Fibroblast of the conjunctiva (primary cell): ENCODE measurements around the gene SEL1L2.

Source experiments
- DNase-seq: peaks from one replicate; pipeline ENCODE4 v3.0.0-alpha.2; 2010; ENCODE audit warnings: low read depth

The SEL1L2 gene

DNA sequence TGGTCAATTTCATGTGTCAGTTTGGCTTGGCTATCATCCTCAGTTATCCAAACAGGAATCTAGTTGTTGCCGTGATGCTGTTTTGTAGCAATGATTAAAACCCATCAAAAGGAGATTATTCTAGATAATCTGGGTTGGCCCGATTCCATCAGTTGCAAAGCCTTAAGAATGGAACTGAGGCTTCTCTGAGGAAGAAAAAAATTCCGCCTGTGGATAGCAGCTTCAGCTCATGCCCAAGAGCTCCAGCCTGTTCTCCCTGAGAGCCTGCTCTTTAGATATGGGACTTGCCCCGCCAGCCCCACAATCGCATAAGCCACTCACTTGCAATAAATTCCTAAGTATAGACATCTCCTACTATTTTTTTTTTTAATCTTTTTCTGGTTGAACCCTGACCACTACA, 61.5 kb downstream of the SEL1L2 start:
- no peak for DNase-seq

DNA sequence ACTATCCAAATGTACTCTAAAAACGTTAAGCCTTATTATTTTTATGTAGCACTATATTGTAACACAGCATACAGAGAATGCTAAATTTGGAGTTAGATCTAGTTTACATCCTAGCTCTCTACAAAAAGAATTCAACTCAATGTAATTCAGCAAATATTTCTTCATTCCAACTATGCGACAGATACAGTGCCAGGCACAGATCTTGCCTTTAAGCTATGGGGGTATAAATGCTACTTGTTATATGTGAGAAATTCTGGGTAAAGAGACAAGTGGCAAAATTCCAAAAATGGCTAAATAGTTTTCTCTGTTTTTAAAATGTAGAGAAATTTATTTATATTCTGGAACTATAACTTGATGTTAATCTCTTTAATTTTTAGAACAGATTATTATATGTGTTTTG, 63.2 kb downstream of the SEL1L2 start:
- DNase-seq: no peak

DNA sequence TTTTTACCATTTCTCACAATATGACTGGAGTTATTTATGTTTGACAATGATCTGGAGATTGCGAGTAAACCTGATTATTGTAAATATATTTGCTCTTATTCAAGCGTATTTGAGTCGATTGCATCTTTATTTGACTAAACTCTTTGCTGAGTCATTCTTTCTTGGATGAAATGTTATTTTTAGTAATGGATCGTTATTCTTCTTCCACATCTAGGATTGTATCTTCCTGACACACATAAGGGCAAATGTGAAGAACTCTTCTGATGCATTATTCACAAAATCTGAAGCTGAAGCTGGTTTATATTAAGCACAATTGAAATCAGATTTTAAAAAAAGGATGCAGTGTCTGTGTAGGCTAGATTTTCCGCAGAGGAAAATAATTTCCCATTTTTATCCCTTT, 68.2 kb downstream of the SEL1L2 start:
- no peak for DNase-seq

DNA sequence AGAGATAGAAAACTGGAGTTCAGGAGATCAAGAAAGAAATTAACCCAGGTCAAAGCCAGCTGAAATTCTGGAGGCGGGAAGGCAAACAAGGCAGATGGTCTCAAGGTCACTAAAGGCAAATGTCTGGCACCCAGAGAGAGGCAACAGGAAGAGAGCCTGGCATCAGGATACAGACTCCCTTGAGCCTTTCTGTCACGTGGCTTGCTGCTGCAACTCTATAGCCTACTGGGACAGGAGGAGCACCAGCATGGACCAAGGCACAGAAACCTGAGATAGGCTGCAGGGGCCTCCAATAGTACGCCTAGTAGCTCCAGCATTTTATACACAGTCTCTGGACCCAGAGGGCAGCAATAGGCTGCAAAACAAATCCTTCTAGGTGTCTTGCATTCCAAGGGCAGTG, 75.1 kb downstream of the SEL1L2 start:
- no peak for DNase-seq

DNA sequence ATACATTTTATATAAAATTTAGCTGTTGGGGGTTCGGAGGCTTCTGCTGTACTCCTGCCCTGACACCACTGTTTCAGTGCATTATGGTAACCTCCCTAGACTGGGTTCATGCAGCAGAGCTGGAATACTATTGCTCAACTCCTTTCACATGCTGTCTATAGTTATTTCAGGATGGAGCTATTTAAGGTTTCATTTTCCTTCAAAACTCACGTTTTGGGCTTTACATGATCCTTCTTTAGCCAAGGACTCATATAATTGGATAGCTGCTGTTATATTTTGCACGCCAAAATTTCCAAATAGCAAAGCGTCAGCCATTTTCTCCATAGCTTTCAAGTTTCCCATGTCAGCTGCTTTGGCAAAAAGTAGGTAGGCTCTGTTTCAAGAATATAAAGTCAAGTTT, 76.8 kb downstream of the SEL1L2 start:
- no peak for DNase-seq

DNA sequence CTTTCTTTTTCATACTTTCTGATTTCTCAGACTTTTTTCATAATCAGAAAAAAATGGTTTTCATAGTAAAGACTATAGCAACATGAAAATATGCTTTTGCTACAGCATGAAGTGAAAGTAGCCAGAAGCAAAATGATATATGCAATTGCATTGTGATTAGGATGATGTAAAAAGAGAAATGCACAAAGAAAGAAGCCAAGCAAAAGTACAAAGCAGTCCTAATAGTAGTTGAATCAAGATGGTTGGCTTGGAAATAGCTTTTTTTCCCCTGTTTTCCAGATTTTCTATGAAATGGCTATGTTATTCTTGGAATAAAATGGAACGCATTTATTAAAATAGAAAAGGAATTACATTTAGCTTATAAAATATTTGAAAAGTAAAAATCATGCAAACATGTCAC, 77.3 kb downstream of the SEL1L2 start:
- no peak for DNase-seq

DNA sequence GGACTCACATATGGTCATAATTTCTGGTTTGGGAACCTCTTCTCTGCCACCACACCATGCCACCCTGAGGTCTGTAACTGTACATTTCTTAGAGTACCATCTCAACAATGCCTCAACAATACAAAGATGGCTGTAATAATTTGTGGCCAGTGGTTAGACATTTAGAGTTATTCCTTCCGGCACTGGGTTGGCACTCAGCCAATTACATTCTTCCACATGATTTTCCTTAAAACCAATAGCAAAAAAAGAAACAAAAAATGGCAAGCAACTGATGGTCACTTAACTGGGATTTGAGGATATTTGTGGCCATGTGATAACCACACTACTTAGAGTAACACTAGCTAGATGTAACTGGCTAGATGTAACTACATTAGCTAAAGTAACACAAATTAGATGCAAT, 79.9 kb downstream of the SEL1L2 start:
- DNase-seq: no peak

DNA sequence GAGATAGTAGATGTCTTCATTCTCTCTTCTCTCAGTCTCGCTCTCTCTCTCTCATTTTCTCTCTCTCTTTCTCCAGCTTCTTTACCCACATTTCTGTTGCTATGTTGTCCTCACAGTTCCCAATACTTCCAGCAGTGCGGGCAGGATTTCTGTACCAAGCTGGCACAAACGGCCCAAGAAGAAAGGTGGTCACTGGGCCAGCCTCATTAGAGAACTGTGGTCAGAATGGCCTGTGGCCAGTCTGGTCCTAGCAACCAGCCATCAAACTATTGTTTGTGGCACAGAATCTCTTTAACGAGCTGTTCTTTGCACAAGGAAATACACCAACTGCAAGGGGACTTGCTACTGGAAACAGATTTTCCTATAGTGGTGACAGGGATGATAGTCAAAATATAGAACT, 81.3 kb downstream of the SEL1L2 start:
- no peak for DNase-seq

DNA sequence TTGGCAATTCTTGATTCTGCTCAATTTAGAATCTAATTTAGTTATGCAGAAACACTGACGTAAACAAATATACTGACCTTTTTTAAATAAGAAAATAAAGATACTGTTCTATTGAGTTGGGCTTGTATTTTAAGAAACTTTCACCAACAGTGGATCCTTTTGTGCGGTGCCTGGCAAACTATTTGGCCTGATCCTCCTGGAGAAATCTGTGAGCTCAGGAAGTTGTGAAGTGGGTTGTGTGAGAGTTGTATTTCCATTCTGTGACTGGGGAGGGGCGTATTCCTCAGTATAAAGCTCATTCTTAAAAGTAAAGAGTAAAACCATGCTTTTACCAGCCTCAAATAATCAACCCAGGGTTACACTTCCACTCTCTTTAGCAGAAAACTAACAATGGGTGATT, 85.6 kb downstream of the SEL1L2 start:
- no peak for DNase-seq

DNA sequence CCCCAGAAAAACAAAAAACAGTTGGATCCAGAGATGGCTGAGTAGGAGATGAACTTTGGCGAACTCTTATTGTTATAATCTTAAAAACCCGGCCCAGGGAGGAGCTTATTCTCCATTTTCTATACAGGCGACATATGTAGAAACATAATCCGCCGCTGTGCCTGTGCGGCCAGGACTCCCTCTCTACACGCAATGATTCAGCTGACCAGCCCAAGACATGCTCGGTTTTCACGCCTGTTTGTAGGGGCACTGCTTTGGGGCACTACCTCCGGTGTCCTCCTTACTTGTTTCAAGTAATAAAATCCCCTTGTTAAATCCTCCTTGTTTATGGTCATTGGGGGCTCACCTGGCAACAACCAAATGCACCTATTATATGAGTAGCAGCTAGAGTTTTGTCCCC, 89.9 kb downstream of the SEL1L2 start:
- no peak for DNase-seq

DNA sequence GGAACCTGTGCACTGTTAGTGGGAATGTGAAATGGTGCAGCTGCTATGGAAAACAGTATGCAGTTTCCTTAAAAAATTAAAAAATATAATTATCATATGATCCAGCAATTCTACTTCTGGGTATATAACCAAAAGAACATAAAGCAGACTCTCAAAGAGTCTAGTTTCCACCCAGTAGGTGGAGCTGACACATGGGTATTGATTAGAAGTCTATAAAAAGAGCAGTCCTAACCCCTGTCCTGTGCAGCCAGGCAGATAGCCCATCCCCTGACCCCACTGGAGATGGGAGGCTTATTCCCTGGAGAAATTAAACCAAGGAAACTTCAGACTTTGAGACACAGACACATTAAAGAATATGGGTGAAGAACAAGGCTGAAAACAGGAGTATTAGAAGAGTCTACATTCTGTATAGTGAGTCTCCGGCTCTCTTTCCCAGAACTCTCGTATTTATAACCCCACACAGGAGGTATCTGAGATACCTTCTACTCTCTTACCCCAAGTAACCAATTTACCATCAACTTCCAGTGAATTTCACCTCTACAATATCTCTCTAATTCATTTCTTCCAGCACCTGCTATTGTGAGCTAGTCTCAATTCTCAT, 92.3 kb downstream of the SEL1L2 start:
- no peak for DNase-seq

DNA sequence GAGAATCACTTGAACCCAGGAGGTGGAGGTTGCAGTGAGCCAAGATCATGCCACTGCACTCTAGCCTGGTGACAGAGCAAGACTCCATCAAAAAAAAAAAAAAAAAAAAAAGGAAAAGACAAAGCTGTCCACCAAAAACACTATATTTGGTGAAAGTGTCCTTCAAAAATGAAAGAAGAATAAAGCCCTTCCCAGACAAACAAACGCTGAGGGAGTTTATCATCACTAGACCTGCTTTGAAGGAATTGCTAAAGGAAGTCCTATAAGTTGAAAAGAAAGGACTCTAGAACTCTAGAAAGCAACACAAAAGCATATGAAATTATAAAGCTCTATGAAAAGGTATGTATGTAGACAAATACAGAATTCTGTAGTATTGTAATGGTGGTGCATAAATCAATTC, 98.8 kb downstream of the SEL1L2 start:
- no peak for DNase-seq

DNA sequence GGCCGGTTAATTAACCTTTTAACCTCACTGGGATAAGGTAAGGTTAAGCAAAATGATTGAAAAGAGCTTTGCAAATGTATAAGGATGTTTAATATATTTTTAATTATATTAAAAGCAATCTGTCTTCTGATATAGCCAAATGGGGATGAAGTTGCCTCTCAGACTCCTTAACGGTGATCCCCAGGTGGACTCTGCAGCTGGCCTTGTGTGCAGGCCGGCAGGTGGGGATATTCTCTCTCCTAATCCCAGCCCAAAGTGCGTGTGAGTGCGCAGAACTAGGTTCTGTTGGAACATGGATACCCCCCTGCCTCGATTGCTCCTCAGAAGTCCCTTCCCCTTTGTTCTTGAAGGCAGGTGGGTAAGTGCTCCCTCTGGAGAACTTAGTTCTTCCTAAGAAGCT, 105.6 kb downstream of the SEL1L2 start:
- DNase-seq: no peak

DNA sequence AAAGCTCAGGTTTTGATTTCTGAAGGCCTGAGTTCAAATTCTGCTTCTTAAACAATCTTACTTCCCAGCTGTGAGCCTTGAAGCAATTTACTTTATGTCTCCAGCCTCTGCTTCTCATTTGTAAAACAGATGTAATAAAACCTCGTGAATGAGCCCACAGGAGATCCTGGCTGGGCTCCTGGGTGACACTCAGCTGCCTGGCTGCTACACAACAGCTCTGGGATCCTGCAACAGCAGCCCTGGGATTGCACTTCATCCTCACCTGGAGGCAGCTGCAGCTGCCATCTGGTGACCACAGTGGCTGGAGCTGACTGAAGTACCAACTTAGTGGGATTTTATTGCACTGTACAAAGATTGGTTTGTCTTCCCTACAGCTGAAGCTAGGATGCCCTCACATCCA, 107.0 kb downstream of the SEL1L2 start:
- DNase-seq: no peak

DNA sequence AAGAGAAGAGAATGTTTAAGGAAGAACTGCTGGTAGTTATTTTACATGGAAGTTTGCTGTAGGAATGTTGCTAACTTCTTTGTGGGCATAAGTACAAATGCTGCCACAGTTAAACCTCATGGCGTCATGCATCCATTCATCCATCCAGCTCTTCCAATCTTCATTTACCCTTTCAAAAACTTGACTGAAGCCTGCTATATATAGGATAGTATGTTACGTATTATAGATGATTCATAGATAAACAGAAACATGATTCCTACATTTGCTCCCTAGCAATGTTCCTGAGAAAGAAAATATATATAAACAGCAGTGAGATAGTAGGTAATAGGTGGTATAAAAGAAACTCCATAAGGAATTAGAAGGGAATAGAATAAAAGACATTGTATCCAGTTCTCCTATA, 111.8 kb downstream of the SEL1L2 start:
- DNase-seq: no peak

DNA sequence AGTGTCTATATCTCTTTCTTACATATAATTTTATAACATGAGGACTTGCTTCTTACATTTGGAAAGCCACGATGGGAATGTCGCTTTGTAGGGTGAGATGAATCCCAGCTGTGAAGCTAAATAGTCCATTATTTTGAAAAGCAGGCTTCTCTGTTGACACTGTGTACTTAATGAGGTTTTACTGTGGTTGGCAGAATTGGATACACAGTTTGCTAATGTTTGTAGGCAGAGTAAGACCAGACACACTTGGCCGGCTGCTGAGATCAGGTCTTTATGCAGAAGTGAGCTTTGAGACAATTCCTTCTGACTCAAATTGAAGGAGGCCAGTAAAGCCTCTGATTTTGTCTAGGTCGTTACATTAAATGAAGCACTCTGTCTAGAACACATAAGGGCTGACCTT, 112.6 kb downstream of the SEL1L2 start:
- no peak for DNase-seq

DNA sequence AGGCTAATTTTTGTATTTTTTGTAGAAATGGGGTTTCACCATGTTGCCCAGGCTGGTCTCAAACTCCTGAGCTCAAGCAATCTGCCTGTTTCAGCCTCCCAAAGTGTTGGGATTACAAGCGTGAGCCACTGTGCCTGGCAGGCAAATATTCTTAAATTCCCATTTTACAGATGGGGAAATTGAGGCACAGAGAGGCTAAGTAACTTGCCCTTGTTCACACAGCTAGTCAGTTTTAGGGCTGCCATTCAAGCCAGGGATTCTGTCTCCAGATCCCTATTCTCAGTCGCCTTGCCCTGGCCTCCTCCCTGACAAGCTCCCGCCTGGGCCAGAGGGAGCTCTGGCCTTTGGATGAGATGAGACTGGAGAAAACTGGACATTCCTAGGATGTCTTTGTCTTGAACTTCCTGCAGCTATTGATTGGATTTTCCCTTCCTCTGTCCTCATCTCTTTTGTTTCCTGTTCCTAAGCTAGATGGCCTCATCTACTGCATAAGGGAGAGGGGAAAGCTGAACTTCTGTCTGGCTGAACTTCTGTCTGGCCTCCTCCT, 115.1 kb downstream of the SEL1L2 start:
- DNase-seq: no peak

DNA sequence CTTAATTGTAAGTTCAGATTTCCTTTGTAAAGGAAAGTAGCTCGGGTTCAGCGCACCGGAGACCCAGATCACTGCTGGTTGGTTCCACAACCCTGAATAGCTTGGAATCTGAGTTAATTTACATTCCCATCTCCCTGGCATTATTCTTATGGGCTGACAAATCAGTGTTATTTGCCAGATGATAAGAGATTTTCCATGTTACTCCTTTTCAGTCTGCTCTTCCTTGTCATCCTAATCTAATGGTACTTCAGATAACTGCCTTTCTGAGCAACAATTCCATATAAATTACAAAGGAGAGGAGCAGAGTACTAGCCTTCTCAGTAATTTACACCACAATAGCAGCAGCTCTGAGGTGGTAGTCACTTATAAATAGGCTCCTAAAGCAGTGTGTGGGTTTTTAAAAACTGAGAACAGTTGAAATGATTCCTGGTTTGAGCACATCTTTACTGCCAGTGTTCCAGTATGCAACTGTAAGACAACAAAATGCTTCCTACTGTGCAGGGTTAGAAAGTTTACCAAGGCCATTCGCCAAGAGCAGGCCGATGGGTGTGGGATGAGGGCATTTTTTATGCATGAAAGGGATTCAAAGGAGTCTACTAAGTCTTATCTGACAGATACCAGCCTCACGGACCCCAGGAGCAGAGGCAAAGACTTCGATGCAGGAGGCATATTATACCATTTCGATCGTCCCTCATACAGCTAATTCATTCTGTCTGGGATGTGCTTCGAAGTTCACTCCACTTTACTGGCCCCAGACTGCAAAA, 115.8 kb downstream of the SEL1L2 start:
- DNase-seq: no peak

DNA sequence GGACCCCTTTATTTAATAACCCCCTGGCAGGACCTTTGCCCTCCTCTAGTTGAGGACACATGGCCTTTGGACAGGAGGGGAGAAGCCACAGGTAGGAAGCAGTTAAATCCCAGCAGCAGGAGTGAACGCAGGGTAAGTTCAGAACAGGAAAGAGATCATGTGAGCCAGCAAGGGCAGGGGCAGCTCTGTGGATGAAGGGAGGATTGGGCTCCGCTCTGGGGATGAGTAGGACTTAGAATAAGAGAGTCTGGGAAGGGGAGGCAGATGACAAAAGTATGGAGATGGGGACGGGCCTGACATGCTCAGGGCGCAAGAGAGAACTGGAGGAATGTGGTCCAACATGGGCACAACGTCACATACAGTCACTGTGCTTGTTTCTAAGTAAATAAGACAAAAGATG, 116.6 kb downstream of the SEL1L2 start:
- no peak for DNase-seq

DNA sequence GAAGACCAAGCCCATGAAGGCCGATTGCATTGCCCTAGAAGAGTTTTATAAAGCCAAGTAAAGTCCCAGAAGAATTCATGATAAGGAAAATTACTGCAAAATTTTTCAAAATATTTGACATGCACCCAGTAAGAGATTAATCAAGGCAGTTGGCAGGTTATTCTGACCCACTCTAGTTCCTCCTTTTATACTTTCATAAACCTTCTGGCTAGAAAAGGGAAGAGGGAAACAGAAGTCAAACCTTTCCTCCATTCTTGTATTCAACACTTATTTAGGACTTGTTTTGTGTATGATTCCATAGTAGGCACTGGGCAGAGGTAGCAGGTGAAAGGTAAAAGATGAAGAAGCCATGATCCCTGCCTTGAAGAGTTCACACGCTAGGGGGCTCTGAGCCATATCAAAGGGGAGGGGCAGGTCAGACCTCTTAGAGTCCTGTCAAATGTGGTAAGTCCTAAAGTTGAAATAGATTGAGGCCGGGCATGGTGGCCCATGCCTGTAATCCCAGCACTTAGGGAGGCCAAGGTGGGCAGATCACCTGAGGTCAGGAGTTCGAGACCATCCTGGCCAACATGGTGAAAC, 120.2 kb downstream of the SEL1L2 start:
- DNase-seq: no peak

DNA sequence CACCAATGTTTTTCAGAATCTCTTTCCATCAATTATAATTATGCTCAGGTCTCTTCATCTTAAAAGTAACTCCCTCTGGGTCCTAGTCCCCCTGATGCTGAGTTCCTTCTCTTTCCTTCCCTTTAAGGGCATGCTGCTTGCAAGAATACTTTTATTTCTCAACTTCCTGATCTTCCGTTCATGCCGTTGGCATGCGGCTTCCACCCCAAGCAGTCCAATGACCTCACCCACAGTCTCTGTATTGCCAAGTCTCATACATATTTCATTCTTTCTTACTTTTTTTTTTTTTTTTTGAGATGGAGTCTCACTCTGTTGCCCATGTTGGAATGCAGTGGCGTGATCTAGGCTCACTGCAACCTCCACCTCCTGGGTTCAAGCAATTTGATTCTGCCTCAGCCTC, 122.1 kb downstream of the SEL1L2 start:
- peak; percentile 58 for DNase-seq

DNA sequence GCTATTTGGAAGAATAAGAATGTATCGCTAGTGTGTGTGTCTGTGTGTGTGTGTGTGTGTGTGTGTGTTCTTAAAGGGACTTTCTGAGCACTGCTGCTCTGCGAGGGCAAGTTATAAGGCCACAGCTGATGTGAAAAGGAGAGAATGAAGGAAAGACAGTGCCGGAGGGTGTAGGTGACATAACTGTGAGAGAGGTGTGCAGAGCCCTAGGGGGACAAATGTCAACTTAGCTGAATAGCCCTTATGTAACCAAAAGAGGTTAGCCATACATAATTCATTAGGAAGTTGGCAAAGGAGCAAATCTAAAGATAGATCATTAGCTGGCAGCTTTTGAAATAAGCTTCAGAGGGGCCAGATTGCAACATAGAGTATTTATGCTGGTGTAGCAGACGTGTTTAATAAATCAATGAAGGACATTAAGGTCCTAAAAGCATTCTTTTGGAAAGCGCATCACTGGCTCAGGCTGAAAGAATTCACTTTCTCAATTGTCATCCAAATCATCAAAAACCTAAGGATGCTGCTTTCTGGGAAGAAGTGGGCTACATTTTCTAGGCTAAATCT, 124.5 kb downstream of the SEL1L2 start:
- DNase-seq: peak; percentile 24

DNA sequence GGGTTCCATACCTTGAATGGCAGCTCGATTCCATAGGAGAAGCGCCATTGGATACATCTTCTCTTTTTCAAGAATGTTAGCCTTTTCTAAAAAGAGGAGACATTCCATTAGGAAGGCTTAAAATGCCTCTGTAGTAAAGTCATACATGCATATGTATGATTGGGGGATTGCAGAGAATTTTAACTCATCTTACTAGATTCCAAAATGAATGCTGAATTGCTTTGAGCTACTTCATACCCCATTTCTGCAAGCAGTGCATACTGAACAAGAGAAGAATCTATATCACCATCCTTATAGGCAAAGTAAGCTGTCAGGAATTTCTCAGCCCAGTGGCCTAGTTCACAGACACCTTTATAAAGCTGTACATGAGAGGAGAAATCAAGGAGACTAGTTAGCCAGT, 125.3 kb downstream of the SEL1L2 start:
- DNase-seq: no peak
